Endothelial cell of umbilical vein (primary cell): ENCODE measurements around the gene PLAC8. TPM values are rescaled to one million over a fixed set of nuclear protein-coding genes. Genes with fewer than 3 reads are reported as not detected.

Experiments
- BruUV-seq: library from RNA; stranded (reverse); fragments of 400-500 nt; replicated peaks from 2 replicates; lab custom pipeline; 2021; lab: Mats Ljungman, UMichigan
- CTCF ChIA-PET: fragments of 300-600, 350-600 bp; sonication (Branson Sonifier 250); formaldehyde crosslinking; loops from one replicate; lab custom pipeline; 2021; ENCODE audit warnings: antibody characterized with exemption, inconsistent platforms; lab: Charles Lee
- POLR2A ChIA-PET: fragments of 300-600, 350-600 bp; sonication (Branson Sonifier 250); formaldehyde crosslinking; loops from one replicate; lab custom pipeline; 2021; ENCODE audit warnings: antibody characterized with exemption, inconsistent platforms; lab: Charles Lee
- DNase-seq: peaks from one replicate; pipeline ENCODE4 v3.0.0-alpha.2; 2011; ENCODE audit warnings: low read depth, low spot score
- FAIRE-seq: peaks from 2 replicates; lab custom pipeline; 2011; peaks lifted over from hg19 to GRCh38; lab: Jason Lieb, UNC
- H2AFZ ChIP-seq: 2 replicates; pipeline ENCODE4 v1.6.0; 2012; ENCODE audit warnings: low read depth, low read length, control low read depth, inconsistent platforms
- H3K27ac ChIP-seq: 2 replicates; pipeline ENCODE4 v1.5.1; 2011; ENCODE audit warnings: low read depth, mild to moderate bottlenecking, control low read depth, low read length, moderate library complexity; ENCODE audit not compliant: insufficient read depth
- H3K27me3 ChIP-seq, 2 experiments: 2 replicates each; pipeline versions ENCODE4 v1.6.0 to v1.6.1; 2011; ENCODE audit warnings: low read length in 2 of 2, mixed read lengths in 1 of 2; ENCODE audit not compliant: control insufficient read depth in 2 of 2, insufficient read depth in 2 of 2
- H3K36me3 ChIP-seq, 2 experiments: 2 replicates in 1 of 2; 3 replicates in 1 of 2; pipeline ENCODE4 v1.5.1; 2011; ENCODE audit warnings: low read length in 2 of 2, mild to moderate bottlenecking in 1 of 2, moderate library complexity in 1 of 2; ENCODE audit not compliant: control insufficient read depth in 2 of 2, insufficient read depth in 2 of 2; ENCODE audit errors: extremely low read depth in 1 of 2
- H3K4me1 ChIP-seq: 3 replicates; pipeline ENCODE4 v1.5.1; 2011; ENCODE audit warnings: mild to moderate bottlenecking, low read length; ENCODE audit not compliant: control insufficient read depth, insufficient read depth; ENCODE audit errors: extremely low read depth
- H3K4me2 ChIP-seq: 2 replicates; pipeline ENCODE4 v1.6.1; 2011; ENCODE audit warnings: low read length, control low read depth, mixed read lengths; ENCODE audit not compliant: insufficient read depth
- H3K4me3 ChIP-seq, 3 experiments: fragments of 200-600 bp in 1 of 3; sonication (generic), shearing (Covaris generic) in 1 of 3; replicated peaks in 1 of 3; 2 replicates each; pipeline ENCODE4 v1.5.1; 2011 to 2016; ENCODE audit warnings: control low read depth in 3 of 3, low read length in 3 of 3, mild to moderate bottlenecking in 2 of 3, inconsistent platforms in 1 of 3, low read depth in 1 of 3, moderate library complexity in 1 of 3; ENCODE audit not compliant: insufficient read depth in 1 of 3
- H3K79me2 ChIP-seq: 2 replicates; pipeline ENCODE4 v1.6.0; 2012; ENCODE audit warnings: low read length, inconsistent platforms; ENCODE audit not compliant: control insufficient read depth, insufficient read depth
- H3K9ac ChIP-seq: replicated peaks from 2 replicates; pipeline ENCODE3; 2011; ENCODE audit warnings: low read length, control low read depth; ENCODE audit not compliant: insufficient read depth; ENCODE audit errors: extremely low read depth
- H3K9me1 ChIP-seq: replicated peaks from 3 replicates; pipeline ENCODE4 v1.6.0; 2011; ENCODE audit warnings: mild to moderate bottlenecking, low read length; ENCODE audit not compliant: control insufficient read depth, insufficient read depth; ENCODE audit errors: extremely low read depth
- H3K9me3 ChIP-seq: replicated peaks from 2 replicates; pipeline ENCODE4 v1.5.1; 2012; ENCODE audit warnings: low read length, inconsistent platforms; ENCODE audit not compliant: control insufficient read depth, insufficient read depth
- H4K20me1 ChIP-seq: replicated peaks from 2 replicates; pipeline ENCODE3; 2011; ENCODE audit warnings: mild to moderate bottlenecking, low read length; ENCODE audit not compliant: control insufficient read depth, insufficient read depth; ENCODE audit errors: extremely low read depth
- CTCF ChIP-seq, 2 donors: IDR thresholded peaks; 1 replicate in 1 of 2; 2 replicates in 1 of 2; pipeline ENCODE4 v1.5.1; 2011; ENCODE audit warnings: low read length in 2 of 2, mild to moderate bottlenecking in 2 of 2, moderate library complexity in 2 of 2, control low read depth in 1 of 2, inconsistent platforms in 1 of 2, low read depth in 1 of 2; ENCODE audit not compliant: insufficient read depth in 1 of 2; ENCODE audit errors: extremely low read depth in 1 of 2
- EZH2 ChIP-seq: IDR thresholded peaks from 2 replicates; pipeline ENCODE4 v1.6.1; 2012; ENCODE audit warnings: borderline replicate concordance, low read depth, mild to moderate bottlenecking, moderate library complexity, low read length, inconsistent platforms; ENCODE audit not compliant: severe bottlenecking
- FOS ChIP-seq: IDR thresholded peaks from 2 replicates; pipeline ENCODE4 v1.6.1; 2011; ENCODE audit warnings: mild to moderate bottlenecking, low read length, moderate library complexity, borderline replicate concordance; ENCODE audit not compliant: insufficient read depth
- GATA2 ChIP-seq: IDR thresholded peaks from 2 replicates; pipeline ENCODE4 v1.7.0; 2011; ENCODE audit warnings: low read depth, mild to moderate bottlenecking, moderate library complexity, mixed read lengths, low read length; ENCODE audit not compliant: insufficient read length, insufficient read depth
- JUN ChIP-seq: IDR thresholded peaks from 2 replicates; pipeline ENCODE4 v1.6.1; 2011; ENCODE audit warnings: borderline replicate concordance, low read depth; ENCODE audit not compliant: insufficient read length, insufficient read depth
- MAX ChIP-seq: IDR thresholded peaks from 2 replicates; pipeline ENCODE4 v1.6.1; 2011; ENCODE audit not compliant: insufficient read depth, insufficient read length
- MYC ChIP-seq: IDR thresholded peaks from one replicate; pipeline ENCODE4 v1.6.1; 2011; ENCODE audit warnings: mild to moderate bottlenecking, low read depth, low read length
- POLR2A ChIP-seq: IDR thresholded peaks from 2 replicates; pipeline ENCODE4 v1.6.1; 2012; ENCODE audit warnings: low read depth, mild to moderate bottlenecking, control low read depth, low read length
- POLR2AphosphoS5 ChIP-seq: IDR thresholded peaks from 2 replicates; pipeline ENCODE4 v1.6.1; 2012; ENCODE audit warnings: low read depth, mild to moderate bottlenecking, control low read depth, low read length, moderate library complexity; ENCODE audit not compliant: insufficient read depth
- dilution Hi-C: fragments of 300-500 bp; cut with MboI; formaldehyde crosslinking; loops from one replicate; pipeline ENCODE4 v1.15.0; 2019; ENCODE audit warnings: low sequenced_read_pairs; ENCODE audit not compliant: extremely low pct_ligation_motif_present
- intact Hi-C: fragments of 100-400 bp; cut with micrococcal nuclease; formaldehyde crosslinking; loops from one replicate; pipeline ENCODE4 v1.10.0; 2022
- polyA plus RNA-seq, 4 experiments: library from polyadenylated mRNA; depleted of rRNA in 3 of 4; stranded (reverse) in 3 of 4; unstranded in 1 of 4; fragments of >200 nt; gene quantifications; 2 replicates each; pipeline versions ENCODE4 v1.2.1 to v1.2.3, GENCODE V29; 2011 to 2012; ENCODE audit warnings: missing spikeins in 1 of 4
- total RNA-seq: library from RNA; stranded (reverse); gene quantifications from 2 replicates; pipeline ENCODE4 v1.2.3, GENCODE V29; 2021

Gene PLAC8
- total and polyA plus RNA-seq, 2 donors (not counting 3 experiments of a cell fraction or from before 2014, with no cell fraction given), result 4.9 to 5.7 TPM

- FAIRE-seq (no peak), DNase-seq (peak; percentile 21)
- Histone ChIP-seq H3K79me2 (no peaks in the 10 kb centered on the region), H3K27me3 (no peaks in the 10 kb centered on the region), H3K4me3 (no peak overlapping the region), H2AFZ (peak overlapping the region; percentile 69), H4K20me1 (no peaks in the 10 kb centered on the region), H3K4me2 (no peak overlapping the region), H3K9ac (no peak overlapping the region), H3K4me1 (peaks cover 5% of the 10 kb centered on the region), H3K27ac (no peak overlapping the region), H3K9me3 (no peaks in the 10 kb centered on the region), H3K36me3 (no peaks in the 10 kb centered on the region), H3K9me1 (no peaks in the 10 kb centered on the region)
- ChIA-PET CTCF (interaction anchor here (0.6 to 2.5 kb wide), 7 partner anchors 8 to 176 kb away, joined by 3 to 9 read pairs (median 5); no protein-coding TSS in a partner anchor), POLR2A (interaction anchor here (0.6 kb wide), 1 partner anchor 9 kb away, joined by 3 read pairs; no protein-coding TSS in a partner anchor)
- no TSS peak for BruUV-seq
- intact Hi-C loops (no loop called here), dilution Hi-C loops (no loop called here)
- TF ChIP-seq POLR2AphosphoS5 (no peak), CTCF (IDR thresholded peaks at IDR 0.05; ENCODE audit: extremely low read depth in 1 of 2, insufficient read depth in 1 of 2, low read depth in 1 of 2, low read length in 2 of 2) (no peak), EZH2 (no peak), MYC (no peak), GATA2 (no peak), MAX (no peak), POLR2A (no peak), FOS (no peak), JUN (no peak)
Observed at GRCh38 chr4:83083925-83084475, 30.5 kb downstream of the PLAC8 start.
